Choroid plexus epithelial cell (primary cell): ENCODE measurements around the gene ZNF862.

Source experiments
- DNase-seq: peaks from one replicate; pipeline ENCODE4 v3.0.0-alpha.2; 2010; ENCODE audit warnings: low read depth
- H3K4me3 ChIP-seq: 2 replicates; pipeline ENCODE4 v1.5.1; 2011; ENCODE audit warnings: low read depth, mild to moderate bottlenecking, control low read depth, low read length, moderate library complexity
- CTCF ChIP-seq: conservative IDR thresholded peaks from 2 replicates; pipeline ENCODE4 v1.5.1; 2011; ENCODE audit warnings: low read depth, mild to moderate bottlenecking, control low read depth, inconsistent platforms, low read length, moderate library complexity

Gene ZNF862

DNA sequence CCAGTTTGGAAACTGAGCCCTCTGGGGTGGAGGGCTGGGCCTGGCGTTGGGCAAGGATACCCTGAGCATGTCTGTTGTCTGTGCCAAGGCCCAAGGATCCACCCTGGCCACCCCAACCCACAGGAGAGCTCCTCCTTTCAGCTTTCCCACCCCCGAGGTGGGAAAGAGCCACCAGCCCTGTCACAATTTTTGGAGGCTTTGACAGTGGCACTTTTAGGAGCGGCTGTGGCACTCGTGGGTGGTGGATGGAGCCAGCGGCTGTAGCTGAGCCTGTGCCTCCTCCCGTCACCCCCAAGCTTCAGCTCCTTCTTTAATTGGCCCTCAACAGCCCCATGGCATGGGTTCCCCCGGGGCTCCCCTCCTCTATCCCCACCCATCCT, 18.2 kb upstream of the ZNF862 start:
- no peak for DNase-seq
- H3K4me3 ChIP-seq = no peak overlapping the region
- TF ChIP-seq CTCF = no peak

GRCh38 chr7:149820622-149821190, 17.5 kb upstream of the ZNF862 start:
- TF ChIP-seq CTCF = no peak
- no peak overlapping the region for H3K4me3 ChIP-seq

GRCh38 chr7:149821191-149822148, 16.7 kb upstream of the ZNF862 start:
- no peak for TF ChIP-seq CTCF
- H3K4me3 ChIP-seq = no peak overlapping the region
- no peak for DNase-seq

More at GRCh38 chr7:149820622-149821190, 17.5 kb upstream of the ZNF862 start:
- DNase-seq = no peak

DNA sequence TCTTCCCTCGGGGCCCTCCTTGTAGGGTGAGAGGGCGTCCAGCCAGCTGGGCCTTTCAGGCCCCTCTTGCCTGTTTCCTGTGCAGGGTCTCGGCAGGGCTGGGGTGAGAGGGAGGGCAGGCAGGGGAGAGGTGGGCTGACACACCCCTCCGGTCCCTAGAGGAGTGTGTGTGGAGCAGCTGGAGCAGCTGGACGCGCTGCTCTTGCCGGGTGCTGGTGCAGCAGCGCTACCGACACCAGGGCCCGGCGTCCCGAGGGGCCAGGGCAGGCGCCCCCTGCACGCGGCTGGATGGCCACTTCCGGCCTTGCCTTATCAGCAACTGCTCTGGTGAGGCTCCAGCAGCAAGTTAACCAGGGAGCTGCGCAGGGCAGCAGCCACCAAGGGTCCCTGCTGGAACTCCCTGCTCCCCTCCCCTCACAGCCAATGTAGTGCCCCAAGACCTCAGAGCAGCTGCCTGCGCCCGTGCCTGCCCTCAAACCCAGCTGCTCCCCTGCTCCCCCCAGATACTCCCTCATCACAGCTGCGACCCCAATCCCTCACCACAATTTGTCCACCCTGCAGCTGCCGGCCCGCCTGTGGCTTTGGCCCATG, 15.7 kb upstream of the ZNF862 start:
- no peak overlapping the region for H3K4me3 ChIP-seq
- TF ChIP-seq CTCF = no peak
- DNase-seq = no peak

GRCh38 chr7:149823191-149823630, 15.0 kb upstream of the ZNF862 start:
- H3K4me3 ChIP-seq = no peak overlapping the region
- no peak for DNase-seq
- TF ChIP-seq CTCF = no peak

GRCh38 chr7:149823631-149824199, 14.5 kb upstream of the ZNF862 start:
- no peak overlapping the region for H3K4me3 ChIP-seq
- DNase-seq = no peak
- TF ChIP-seq CTCF = no peak
